GM12878 (cell line): ENCODE results near the gene CLEC16A. TPM values are rescaled to one million over a fixed set of nuclear protein-coding genes. Genes with fewer than 3 reads are reported as not detected.

Experiments
- ASH2L ChIP-seq: fragments of 300-600, 200-600 bp; sonication (generic); IDR thresholded peaks from 2 replicates; pipeline ENCODE4 v1.6.1; 2017; ENCODE audit warnings: low read depth, mild to moderate bottlenecking, borderline replicate concordance
- BCL3 ChIP-seq: IDR thresholded peaks from 2 replicates; pipeline ENCODE4 v1.6.1; 2011; ENCODE audit warnings: borderline replicate concordance, low read depth, mild to moderate bottlenecking, moderate library complexity, low read length; ENCODE audit not compliant: insufficient read depth, poor library complexity, severe bottlenecking
- BMI1 ChIP-seq: fragments of 450-650 bp; IDR thresholded peaks from 2 replicates; pipeline ENCODE4 v1.6.1; 2016; ENCODE audit warnings: mild to moderate bottlenecking, moderate library complexity, borderline replicate concordance
- CEBPB ChIP-seq, 2 experiments: fragments of 150-350 bp in 1 of 2; IDR thresholded peaks; 2 replicates each; pipeline ENCODE4 v1.6.1; 2012 to 2014; ENCODE audit warnings: low read depth in 2 of 2, low read length in 2 of 2, borderline replicate concordance in 1 of 2, inconsistent platforms in 1 of 2
- CTCF ChIP-seq, 3 experiments: IDR thresholded peaks in 2 of 3; conservative IDR thresholded peaks in 1 of 3; 2 replicates each; pipeline ENCODE4 v1.5.1; 2011; ENCODE audit warnings: low read depth in 3 of 3, low read length in 3 of 3, mild to moderate bottlenecking in 3 of 3, control low read depth in 2 of 3, moderate library complexity in 2 of 3, inconsistent platforms in 1 of 3, mixed read lengths in 1 of 3; ENCODE audit not compliant: control insufficient read depth in 2 of 3, insufficient read depth in 1 of 3; ENCODE audit errors: extremely low read depth in 1 of 3
- E2F4 ChIP-seq: IDR thresholded peaks from 2 replicates; pipeline ENCODE4 v1.6.1; 2012; ENCODE audit warnings: low read depth, low read length, improper control_type of control experiment
- ESRRA ChIP-seq: IDR thresholded peaks from 2 replicates; pipeline ENCODE4 v1.6.1; 2012; ENCODE audit warnings: mild to moderate bottlenecking, low read length, improper control_type of control experiment
- GABPA ChIP-seq: IDR thresholded peaks from 2 replicates; pipeline ENCODE4 v1.6.1; 2014; ENCODE audit warnings: antibody characterized with exemption, low read depth, mild to moderate bottlenecking, inconsistent platforms
- IRF5 ChIP-seq: fragments of 450-650 bp; IDR thresholded peaks from 2 replicates; pipeline ENCODE4 v1.6.1; 2017; ENCODE audit warnings: borderline replicate concordance
- JUNB ChIP-seq: IDR thresholded peaks from 2 replicates; pipeline ENCODE4 v1.6.1; 2016; ENCODE audit warnings: antibody characterized with exemption, mild to moderate bottlenecking
- KDM1A ChIP-seq: fragments of 200-600 bp; sonication (generic); IDR thresholded peaks from 2 replicates; pipeline ENCODE4 v1.6.1; 2016; ENCODE audit warnings: borderline replicate concordance
- MEF2A ChIP-seq: IDR thresholded peaks from 2 replicates; pipeline ENCODE4 v1.6.1; 2011; ENCODE audit warnings: low read depth, mild to moderate bottlenecking, low read length, moderate library complexity; ENCODE audit not compliant: insufficient read depth
- MTA2 ChIP-seq: fragments of 450-650 bp; IDR thresholded peaks from 2 replicates; pipeline ENCODE4 v1.6.1; 2016; ENCODE audit warnings: low read depth, mild to moderate bottlenecking, moderate library complexity
- NFIC ChIP-seq: IDR thresholded peaks from 2 replicates; pipeline ENCODE4 v1.6.1; 2012; ENCODE audit warnings: low read depth, mild to moderate bottlenecking, inconsistent platforms, low read length, moderate library complexity
- POLR2A ChIP-seq: IDR thresholded peaks from 2 replicates; pipeline ENCODE4 v1.6.1; 2011; ENCODE audit warnings: low read depth, mild to moderate bottlenecking, low read length
- REST ChIP-seq: IDR thresholded peaks from 2 replicates; pipeline ENCODE4 v1.6.1; 2012; ENCODE audit warnings: mild to moderate bottlenecking, low read depth, low read length
- RFX5 ChIP-seq: IDR thresholded peaks from 2 replicates; pipeline ENCODE4 v1.6.1; 2011; ENCODE audit warnings: low read depth, low read length, improper control_type of control experiment
- RUNX3 ChIP-seq: IDR thresholded peaks from 2 replicates; pipeline ENCODE4 v1.6.1; 2012; ENCODE audit warnings: low read length, inconsistent platforms
- SRF ChIP-seq, 2 experiments: IDR thresholded peaks; 2 replicates each; pipeline ENCODE4 v1.6.1; 2011; ENCODE audit warnings: low read depth in 2 of 2, low read length in 2 of 2, mild to moderate bottlenecking in 1 of 2, moderate library complexity in 1 of 2
- SUPT20H ChIP-seq: IDR thresholded peaks from 2 replicates; pipeline ENCODE4 v1.6.1; 2011; ENCODE audit warnings: low read depth, mild to moderate bottlenecking, low read length, moderate library complexity, borderline replicate concordance; ENCODE audit not compliant: control insufficient read depth
- TCF3 ChIP-seq: IDR thresholded peaks from 2 replicates; pipeline ENCODE4 v1.6.1; 2012; ENCODE audit warnings: low read depth, mild to moderate bottlenecking, low read length, borderline replicate concordance; ENCODE audit not compliant: insufficient read depth
- polyA plus RNA-seq, 11 experiments: library from polyadenylated mRNA; depleted of rRNA in 4 of 11; unstranded in 6 of 11; stranded (reverse) in 5 of 11; fragments of >200 nt; fragmentation: Nextera tagmentation in 4 of 11; fragmentation: Illumina TruSeq in 1 of 11; extraction: Ambion mirVana in 4 of 11; extraction: Trizol in 1 of 11; gene quantifications; 1 replicate in 1 of 11; 2 replicates in 10 of 11; pipeline versions ENCODE4 v1.2.1 to v1.2.3, GENCODE V29; 2011 to 2016; ENCODE audit warnings: inconsistent platforms in 2 of 11, missing spikeins in 2 of 11, low read depth in 1 of 11
- total RNA-seq, 4 experiments: library from RNA; depleted of rRNA in 3 of 4; stranded (reverse); fragments of >200 nt in 3 of 4; fragmentation: Illumina TruSeq in 1 of 4; extraction: Trizol in 1 of 4; gene quantifications; 2 replicates each; pipeline versions ENCODE4 v1.2.1 to v1.2.3, GENCODE V29; 2013 to 2021

Gene CLEC16A
- total and polyA plus RNA-seq, 10 of the 15 experiments (the other 5 are each of a cell fraction or from before 2014, with no cell fraction given): 1.5 to 28.8 (median 19.2) TPM

DNA sequence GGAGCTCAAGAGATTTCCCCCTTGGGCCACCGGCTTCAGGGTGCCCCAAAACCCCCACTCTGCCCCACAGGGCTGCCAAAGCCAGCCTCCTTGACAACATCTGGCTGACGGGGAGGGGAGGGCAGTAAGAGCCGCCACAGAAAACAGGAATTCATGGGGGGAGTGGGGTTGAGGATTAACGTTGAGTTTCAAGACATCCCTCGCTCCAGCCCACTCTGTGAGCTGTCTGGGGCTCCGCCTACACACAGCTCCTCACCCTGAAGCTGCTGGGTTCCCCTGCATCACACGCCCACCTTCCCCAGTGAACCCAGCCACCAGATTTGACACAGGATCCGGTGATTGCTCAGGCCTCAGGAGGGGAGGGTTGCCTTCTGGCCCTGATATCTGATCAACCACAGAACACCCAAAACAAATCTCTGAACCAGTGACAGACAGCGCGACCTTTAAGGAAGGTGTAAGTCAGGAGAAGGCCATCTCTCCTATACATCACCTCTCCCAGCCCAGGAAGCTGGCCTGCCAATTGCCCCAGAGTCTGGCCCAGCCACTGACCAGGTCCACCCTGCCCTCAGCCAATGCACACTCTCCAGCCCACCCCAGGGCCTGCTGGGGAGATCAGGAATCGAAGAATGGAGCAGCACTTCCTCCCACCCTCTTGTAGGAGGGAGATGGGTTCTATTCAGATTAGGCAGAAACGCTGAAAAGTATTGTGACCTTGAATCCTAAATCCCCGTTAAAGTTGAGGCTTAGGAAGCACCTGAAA, 132.1 kb downstream of the CLEC16A start (continued):
- TF ChIP-seq E2F4 (no peak), RUNX3 (peak; percentile 78), CEBPB (IDR thresholded peaks at IDR 0.05; ENCODE audit: borderline replicate concordance in 1 of 2, low read depth in 2 of 2, low read length in 2 of 2) (no peak), SRF (IDR thresholded peaks at IDR 0.05; ENCODE audit: low read depth in 2 of 2, low read length in 2 of 2) (no peak), NFIC (peak; percentile 23; the same call in 1 of the 2 replicates), BMI1 (no peak), REST (no peak), RFX5 (no peak), POLR2A (no peak), TCF3 (no peak), MEF2A (no peak), ESRRA (no peak), GABPA (no peak), MTA2 (peak; percentile 50; the same call in 1 of the 2 replicates), CTCF (IDR thresholded peaks at IDR 0.05 in 2 of 3, conservative IDR thresholded peaks at IDR 0.05 in 1 of 3; ENCODE audit: control insufficient read depth in 2 of 3, extremely low read depth in 1 of 3, insufficient read depth in 1 of 3, low read depth in 3 of 3, low read length in 3 of 3) (no peak), ASH2L (no peak), SUPT20H (no peak), BCL3 (no peak), KDM1A (no peak), JUNB (no peak), IRF5 (no peak)
